Neural progenitor cell (in vitro differentiated cells): ENCODE data around the gene P3H2. TPM values are rescaled to one million over a fixed set of nuclear protein-coding genes. Genes with fewer than 3 reads are reported as not detected.

Experiments used
- DNase-seq: peaks from one replicate; pipeline ENCODE4 v3.0.0-alpha.2; 2016; ENCODE audit warnings: low spot score
- H2AFZ ChIP-seq: fragments of 200-600 bp; sonication (generic); replicated peaks from 2 replicates; pipeline ENCODE4 v1.6.1; 2016; ENCODE audit warnings: antibody characterized with exemption
- H3F3A ChIP-seq: fragments of 200-600 bp; sonication (generic); 2 replicates; pipeline ENCODE4 v1.6.1; 2016; ENCODE audit warnings: antibody characterized with exemption, low read depth
- H3K27ac ChIP-seq: fragments of 200-600 bp; sonication (generic); 2 replicates; pipeline ENCODE4 v1.5.1; 2016; ENCODE audit warnings: mild to moderate bottlenecking
- H3K27me3 ChIP-seq: fragments of 200-600 bp; sonication (generic); 2 replicates; pipeline ENCODE4 v1.6.1; 2016; ENCODE audit warnings: mild to moderate bottlenecking, moderate library complexity
- H3K36me3 ChIP-seq: fragments of 200-600 bp; sonication (generic); 2 replicates; pipeline ENCODE4 v1.5.1; 2016
- H3K4me1 ChIP-seq: fragments of 200-600 bp; sonication (generic); 2 replicates; pipeline ENCODE4 v1.6.1; 2016; ENCODE audit warnings: mixed run types
- H3K4me2 ChIP-seq: fragments of 200-600 bp; sonication (generic); 2 replicates; pipeline ENCODE4 v1.6.1; 2016
- H3K4me3 ChIP-seq: fragments of 200-600 bp; sonication (generic); 2 replicates; pipeline ENCODE4 v1.5.1; 2016
- H3K79me2 ChIP-seq: fragments of 200-600 bp; sonication (generic); 2 replicates; pipeline ENCODE4 v1.6.1; 2016; ENCODE audit warnings: low read depth
- H3K9ac ChIP-seq: fragments of 200-600 bp; sonication (generic); 2 replicates; pipeline ENCODE4 v1.6.1; 2016
- H3K9me3 ChIP-seq: fragments of 200-600 bp; sonication (generic); 2 replicates; pipeline ENCODE4 v1.5.1; 2016; ENCODE audit warnings: low read depth
- H4K20me1 ChIP-seq: fragments of 200-600 bp; sonication (generic); 2 replicates; pipeline ENCODE4 v1.6.1; 2016; ENCODE audit warnings: low read depth
- H3K27ac Mint-ChIP-seq: 3 replicates; pipeline ENCODE4 v1.8.0; 2021; ENCODE audit warnings: mixed read lengths
- H3K27me3 Mint-ChIP-seq: 2 replicates; pipeline ENCODE4 v1.8.0; 2022; ENCODE audit warnings: low read depth, mild to moderate bottlenecking, inconsistent platforms, moderate library complexity, mixed read lengths; ENCODE audit not compliant: insufficient read depth
- H3K36me3 Mint-ChIP-seq: 3 replicates; pipeline ENCODE4 v1.8.0; 2021; ENCODE audit warnings: mixed read lengths
- H3K4me1 Mint-ChIP-seq: 3 replicates; pipeline ENCODE4 v1.8.0; 2021; ENCODE audit warnings: mixed read lengths
- H3K4me3 Mint-ChIP-seq: 3 replicates; pipeline ENCODE4 v1.8.0; 2021; ENCODE audit warnings: mild to moderate bottlenecking, moderate library complexity, mixed read lengths
- H3K9me3 Mint-ChIP-seq: 3 replicates; pipeline ENCODE4 v1.8.0; 2020; ENCODE audit warnings: mixed read lengths
- CTCF ChIP-seq: fragments of 200-600 bp; sonication (generic); IDR thresholded peaks from 2 replicates; pipeline ENCODE4 v1.5.1; 2017; ENCODE audit warnings: antibody characterized with exemption, mild to moderate bottlenecking
- EZH2 ChIP-seq: fragments of 200-600 bp; sonication (generic); IDR thresholded peaks from 2 replicates; pipeline ENCODE4 v1.6.1; 2017; ENCODE audit warnings: antibody characterized with exemption, mild to moderate bottlenecking, moderate library complexity
- EZH2phosphoT487 ChIP-seq: fragments of 200-600 bp; sonication (generic); IDR thresholded peaks from 2 replicates; pipeline ENCODE4 v1.6.1; 2017; ENCODE audit warnings: antibody characterized with exemption
- total RNA-seq: library from RNA; depleted of rRNA; stranded (reverse); fragments of >200 nt; gene quantifications from 2 replicates; pipeline ENCODE4 v1.2.3, GENCODE V29; 2015; ENCODE audit warnings: low replicate concordance

The P3H2 gene
- total RNA-seq, 1 donor from 2014 or later, result 21.4 TPM

GRCh38 chr3:190110826-190111225 lies 9.9 kb downstream of the P3H2 start:
- H3K36me3 ChIP-seq, result no peaks in the 10 kb centered on the region

GRCh38 chr3:190109441-190109840 lies 11.3 kb downstream of the P3H2 start:
- Histone ChIP-seq H2AFZ (no peak overlapping the region), H4K20me1 (no peaks in the 10 kb centered on the region), H3K36me3 (no peaks in the 10 kb centered on the region), H3K4me1 (peaks cover 11% of the 10 kb centered on the region), H3K27me3 (no peaks in the 10 kb centered on the region), H3K4me2 (no peak overlapping the region), H3K27ac (no peak overlapping the region), H3K9ac (no peak overlapping the region), H3K79me2 (no peaks in the 10 kb centered on the region), H3K9me3 (no peaks in the 10 kb centered on the region), H3F3A (no peaks in the 10 kb centered on the region), H3K4me3 (no peak overlapping the region)
- H3K36me3 Mint-ChIP-seq, result peaks cover 5% of the 10 kb centered on the region
- no peak overlapping the region for H3K27ac Mint-ChIP-seq
- peaks cover 2% of the 10 kb centered on the region for H3K27me3 Mint-ChIP-seq
- H3K4me3 Mint-ChIP-seq, result no peak overlapping the region
- H3K9me3 Mint-ChIP-seq, result peaks cover 1% of the 10 kb centered on the region
- TF ChIP-seq CTCF (no peak), EZH2 (no peak), EZH2phosphoT487 (no peak)
- peaks cover 25% of the 10 kb centered on the region for H3K4me1 Mint-ChIP-seq
- DNase-seq, result no peak

More at GRCh38 chr3:190110826-190111225, 9.9 kb downstream of the P3H2 start:
- Histone ChIP-seq H4K20me1 (no peaks in the 10 kb centered on the region), H3K27ac (no peak overlapping the region), H3K9ac (no peak overlapping the region), H3K4me2 (peak overlapping the region; percentile 35), H3K4me1 (peaks cover 17% of the 10 kb centered on the region), H3F3A (no peaks in the 10 kb centered on the region), H3K27me3 (no peaks in the 10 kb centered on the region), H2AFZ (no peak overlapping the region), H3K9me3 (no peaks in the 10 kb centered on the region), H3K79me2 (no peaks in the 10 kb centered on the region), H3K4me3 (no peak overlapping the region)
- H3K27me3 Mint-ChIP-seq, result peaks cover 2% of the 10 kb centered on the region
- H3K27ac Mint-ChIP-seq, result peak overlapping the region; percentile 40
- peaks cover 9% of the 10 kb centered on the region for H3K36me3 Mint-ChIP-seq
- H3K4me3 Mint-ChIP-seq, result no peak overlapping the region
- H3K4me1 Mint-ChIP-seq, result peaks cover 25% of the 10 kb centered on the region
- no peak for TF ChIP-seq EZH2
- TF ChIP-seq CTCF, result no peak
- TF ChIP-seq EZH2phosphoT487, result no peak
- DNase-seq, result no peak
- peaks cover 5% of the 10 kb centered on the region for H3K9me3 Mint-ChIP-seq

GRCh38 chr3:190108804-190109203 lies 11.9 kb downstream of the P3H2 start:
- no peaks in the 10 kb centered on the region for H4K20me1 ChIP-seq
- no peak overlapping the region for H2AFZ ChIP-seq
- H3K27me3 Mint-ChIP-seq, result peaks cover 2% of the 10 kb centered on the region
- peaks cover 11% of the 10 kb centered on the region for H3K4me1 ChIP-seq
- no peak for DNase-seq
- H3K79me2 ChIP-seq, result no peaks in the 10 kb centered on the region
- H3K4me3 ChIP-seq, result no peak overlapping the region
- no peak overlapping the region for H3K27ac ChIP-seq
- no peak for TF ChIP-seq EZH2
- no peak for TF ChIP-seq EZH2phosphoT487
- no peak for TF ChIP-seq CTCF
- H3K4me2 ChIP-seq, result no peak overlapping the region
- H3K9ac ChIP-seq, result no peak overlapping the region
- no peaks in the 10 kb centered on the region for H3K27me3 ChIP-seq
- H3K9me3 ChIP-seq, result no peaks in the 10 kb centered on the region
- H3K36me3 Mint-ChIP-seq, result peaks cover 4% of the 10 kb centered on the region
- H3F3A ChIP-seq, result no peaks in the 10 kb centered on the region
- no peak overlapping the region for H3K4me3 Mint-ChIP-seq
- H3K4me1 Mint-ChIP-seq, result peaks cover 25% of the 10 kb centered on the region
- H3K36me3 ChIP-seq, result no peaks in the 10 kb centered on the region
- H3K27ac Mint-ChIP-seq, result no peak overlapping the region
- no peaks in the 10 kb centered on the region for H3K9me3 Mint-ChIP-seq
